ENCODE data around the gene PHF13.

DNA sequence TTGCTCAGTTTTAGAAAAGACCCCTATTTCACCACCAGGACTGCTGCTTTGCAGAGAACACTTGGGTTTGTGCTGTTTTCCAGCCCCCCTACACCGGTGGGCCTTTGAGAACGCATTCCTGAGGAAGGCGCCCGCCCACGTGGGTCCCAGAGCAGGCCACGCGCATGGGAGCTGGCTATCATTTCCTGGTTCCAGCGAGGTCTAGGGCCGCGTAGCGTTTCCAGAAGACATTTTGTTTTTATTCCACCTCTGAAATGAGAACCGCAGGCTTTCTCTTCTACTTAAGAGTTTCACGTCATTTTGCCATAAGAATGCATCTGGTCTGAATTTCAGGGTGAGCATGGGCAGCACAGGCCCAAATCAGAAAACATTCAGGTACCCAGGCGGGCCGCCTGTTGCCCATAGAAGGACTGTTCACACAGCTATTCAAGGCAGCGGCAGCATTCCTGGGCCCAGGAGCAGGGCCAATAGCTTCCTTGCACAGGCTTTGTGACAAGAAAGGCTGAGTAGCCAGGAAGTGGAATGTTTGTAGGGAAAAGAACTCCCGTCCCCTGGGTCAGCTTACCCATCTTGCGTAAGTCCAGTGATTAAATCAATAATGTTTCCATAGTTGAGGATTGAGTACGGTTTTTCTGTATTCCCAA, 9.5 kb upstream of the PHF13 start:
- TF ChIP-seq, protein P1, sequence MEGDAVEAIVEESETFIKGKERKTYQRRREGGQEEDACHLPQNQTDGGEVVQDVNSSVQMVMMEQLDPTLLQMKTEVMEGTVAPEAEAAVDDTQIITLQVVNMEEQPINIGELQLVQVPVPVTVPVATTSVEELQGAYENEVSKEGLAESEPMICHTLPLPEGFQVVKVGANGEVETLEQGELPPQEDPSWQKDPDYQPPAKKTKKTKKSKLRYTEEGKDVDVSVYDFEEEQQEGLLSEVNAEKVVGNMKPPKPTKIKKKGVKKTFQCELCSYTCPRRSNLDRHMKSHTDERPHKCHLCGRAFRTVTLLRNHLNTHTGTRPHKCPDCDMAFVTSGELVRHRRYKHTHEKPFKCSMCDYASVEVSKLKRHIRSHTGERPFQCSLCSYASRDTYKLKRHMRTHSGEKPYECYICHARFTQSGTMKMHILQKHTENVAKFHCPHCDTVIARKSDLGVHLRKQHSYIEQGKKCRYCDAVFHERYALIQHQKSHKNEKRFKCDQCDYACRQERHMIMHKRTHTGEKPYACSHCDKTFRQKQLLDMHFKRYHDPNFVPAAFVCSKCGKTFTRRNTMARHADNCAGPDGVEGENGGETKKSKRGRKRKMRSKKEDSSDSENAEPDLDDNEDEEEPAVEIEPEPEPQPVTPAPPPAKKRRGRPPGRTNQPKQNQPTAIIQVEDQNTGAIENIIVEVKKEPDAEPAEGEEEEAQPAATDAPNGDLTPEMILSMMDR (IDR thresholded peaks at IDR 0.05; ENCODE audit: low read depth, low read length, missing input control), result peak; percentile 2
- TF ChIP-seq TAF1 (conservative IDR thresholded peaks at IDR 0.05), result peak; percentile 94
- TF ChIP-seq HNF4A (conservative IDR thresholded peaks at IDR 0.05), result peak; percentile 94 to 95
- TF ChIP-seq NR2F2 (IDR thresholded peaks at IDR 0.05), result no peak
- TF ChIP-seq, protein P2, sequence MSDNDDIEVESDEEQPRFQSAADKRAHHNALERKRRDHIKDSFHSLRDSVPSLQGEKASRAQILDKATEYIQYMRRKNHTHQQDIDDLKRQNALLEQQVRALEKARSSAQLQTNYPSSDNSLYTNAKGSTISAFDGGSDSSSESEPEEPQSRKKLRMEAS (IDR thresholded peaks at IDR 0.05), result peak; percentile 75

Data from liver (tissue), 3 donors.